HG02588 (cell line): Measurements from ENCODE around the gene PDGFA.
"Not testable (repeated sequence)": the region's sequence is repeated elsewhere in the genome, so short reads cannot be mapped to it uniquely, and the experiment has no call there.

Experiments used
- ATAC-seq: cut with Tn5 transposase; IDR thresholded peaks from one replicate; pipeline ENCODE4 v1.9.1; 2021; ENCODE audit warnings: mild to moderate bottlenecking, moderate library complexity; ENCODE audit not compliant: unreplicated experiment

Gene PDGFA

DNA sequence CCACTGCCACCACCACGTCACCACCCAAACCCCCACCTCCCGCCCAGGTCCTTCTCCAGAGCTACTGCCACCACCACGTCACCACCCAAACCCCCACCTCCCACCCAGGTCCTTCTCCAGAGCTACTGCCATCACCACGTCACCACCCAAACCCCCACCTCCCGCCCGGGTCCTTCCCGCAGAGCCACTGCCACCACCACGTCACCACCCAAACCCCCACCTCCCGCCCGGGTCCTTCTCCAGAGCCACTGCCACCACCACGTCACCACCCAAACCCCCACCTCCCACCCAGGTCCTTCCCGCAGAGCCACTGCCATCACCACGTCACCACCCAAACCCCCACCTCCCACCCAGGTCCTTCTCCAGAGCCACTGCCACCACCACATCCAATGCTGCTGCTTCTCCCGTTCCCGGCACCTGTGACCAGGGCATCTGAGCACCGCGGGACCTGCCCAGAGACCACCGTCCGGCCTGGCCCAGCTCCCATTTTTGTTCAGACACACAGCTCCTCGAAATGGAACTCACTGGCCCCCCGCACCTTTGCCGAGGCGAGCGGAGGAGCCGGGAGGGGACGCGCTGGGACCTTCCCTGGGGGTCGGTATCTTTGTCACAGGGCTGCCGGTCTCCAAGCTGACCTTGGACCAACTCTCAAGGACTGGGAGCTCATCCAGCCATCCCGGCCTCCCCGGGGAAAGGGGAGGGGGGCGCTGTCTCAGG is 32.7 kb upstream of the PDGFA start:
- ATAC-seq = not testable (repeated sequence)

GRCh38 chr7:551615-551970 is 31.9 kb upstream of the PDGFA start:
- not testable (repeated sequence) for ATAC-seq

DNA sequence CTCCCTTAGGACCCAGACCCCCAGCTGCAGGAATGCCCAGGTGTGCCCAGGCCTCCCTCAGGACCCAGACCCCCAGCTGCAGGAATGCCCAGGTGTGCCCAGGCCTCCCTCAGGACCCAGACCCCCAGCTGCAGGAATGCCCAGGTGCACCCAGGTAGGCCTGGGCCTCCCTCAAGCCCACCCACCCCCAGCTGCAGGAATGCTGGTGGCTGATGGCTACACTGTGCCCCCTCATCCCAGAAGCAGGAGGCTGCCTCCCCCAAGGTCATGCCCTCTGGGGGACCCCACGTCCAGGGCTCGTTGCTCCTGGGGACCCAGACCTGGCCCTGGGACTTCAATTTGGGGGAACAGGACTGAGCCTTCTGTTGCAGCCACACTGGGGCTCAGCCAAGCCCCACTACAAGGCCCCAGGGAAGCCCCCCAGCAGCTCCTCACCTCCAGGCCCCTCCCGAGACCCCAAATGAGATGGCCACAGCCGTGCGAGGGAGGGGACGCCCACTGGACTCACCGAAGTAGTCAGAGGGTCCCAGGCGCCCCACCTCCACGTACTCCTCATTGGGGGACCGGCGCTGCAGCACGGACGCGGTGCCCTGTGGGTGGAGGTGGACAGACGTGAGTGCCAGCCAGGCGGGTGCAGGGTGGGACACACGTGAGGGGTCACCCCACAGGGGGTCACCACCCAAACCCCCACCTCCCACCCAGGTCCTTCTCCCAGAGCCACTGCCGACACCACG is 31.4 kb upstream of the PDGFA start:
- no peak for ATAC-seq

GRCh38 chr7:549891-550625 is 30.4 kb upstream of the PDGFA start:
- ATAC-seq = no peak

GRCh38 chr7:549066-549890 is 29.6 kb upstream of the PDGFA start:
- no peak for ATAC-seq

DNA sequence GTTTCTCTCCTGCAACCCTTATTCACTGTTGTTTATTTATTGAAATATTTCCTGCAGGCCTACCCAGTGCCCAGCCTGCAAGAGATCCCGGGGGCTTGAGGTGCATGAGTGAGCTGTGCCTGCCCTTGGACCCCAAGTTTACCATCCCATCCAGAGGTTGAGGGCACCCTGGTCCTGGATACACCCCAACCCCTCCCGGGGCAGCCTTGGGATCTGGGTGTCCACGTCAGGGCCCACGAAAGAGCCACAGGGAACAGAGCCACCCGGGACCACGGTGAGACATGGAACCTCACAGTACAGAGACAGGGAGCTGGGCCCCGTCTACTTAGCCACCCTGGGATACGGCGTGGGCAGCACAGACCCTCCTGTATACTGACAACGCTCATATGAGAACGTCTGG is 28.8 kb upstream of the PDGFA start:
- ATAC-seq = no peak

GRCh38 chr7:545470-545869 is 25.8 kb upstream of the PDGFA start:
- ATAC-seq = no peak

- ATAC-seq = no peak
These were observed 24.9 kb upstream of the PDGFA start for GRCh38 chr7:544338-545221.

DNA sequence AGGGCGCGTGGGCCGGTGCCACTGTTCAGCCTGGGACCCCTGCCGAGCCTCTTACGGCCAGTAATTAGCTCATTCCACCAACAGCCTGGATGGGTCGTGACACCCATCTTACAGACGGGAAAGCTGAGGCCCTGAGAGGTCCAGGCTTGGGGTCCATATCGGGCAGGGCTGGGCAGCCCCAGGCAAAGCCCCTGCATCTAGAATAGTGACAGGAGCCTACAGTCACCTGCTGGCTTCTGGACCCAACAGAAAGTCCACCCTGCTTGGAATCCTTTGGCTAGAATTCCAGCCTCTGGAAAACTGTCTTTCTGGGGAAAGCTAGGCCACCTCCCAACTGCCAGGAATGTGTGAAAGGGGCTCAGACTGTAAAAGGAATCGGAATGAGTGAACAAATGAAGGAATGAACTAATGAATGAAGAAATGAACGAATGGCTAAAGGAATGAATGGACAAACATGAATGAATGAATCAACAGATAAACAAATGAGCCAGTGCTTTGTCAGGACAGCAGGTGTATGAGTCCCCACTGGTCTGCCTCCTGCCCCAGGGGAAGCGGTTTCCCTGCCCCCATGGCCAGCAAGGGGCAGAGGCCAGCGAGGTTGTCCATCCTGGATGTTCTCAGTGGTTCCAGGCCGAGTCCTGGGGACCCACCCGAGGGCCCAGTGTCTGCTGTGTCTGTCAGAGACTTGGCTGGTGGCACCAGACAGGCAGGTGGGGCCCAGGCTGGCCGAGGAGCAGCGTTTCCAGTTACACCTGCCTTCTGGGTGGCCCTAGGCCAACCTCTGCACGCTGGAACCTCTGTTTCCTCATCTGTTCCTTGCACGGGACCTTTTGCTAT is 24.1 kb upstream of the PDGFA start:
- ATAC-seq = no peak

GRCh38 chr7:542713-543500 is 23.3 kb upstream of the PDGFA start:
- ATAC-seq = no peak

GRCh38 chr7:542131-542712 is 22.6 kb upstream of the PDGFA start:
- ATAC-seq = no peak

- ATAC-seq = no peak
These were observed 22.0 kb upstream of the PDGFA start for GRCh38 chr7:541661-542060.

GRCh38 chr7:540997-541396 is 21.4 kb upstream of the PDGFA start:
- ATAC-seq = no peak

GRCh38 chr7:540579-540978 is 20.9 kb upstream of the PDGFA start:
- ATAC-seq = no peak

DNA sequence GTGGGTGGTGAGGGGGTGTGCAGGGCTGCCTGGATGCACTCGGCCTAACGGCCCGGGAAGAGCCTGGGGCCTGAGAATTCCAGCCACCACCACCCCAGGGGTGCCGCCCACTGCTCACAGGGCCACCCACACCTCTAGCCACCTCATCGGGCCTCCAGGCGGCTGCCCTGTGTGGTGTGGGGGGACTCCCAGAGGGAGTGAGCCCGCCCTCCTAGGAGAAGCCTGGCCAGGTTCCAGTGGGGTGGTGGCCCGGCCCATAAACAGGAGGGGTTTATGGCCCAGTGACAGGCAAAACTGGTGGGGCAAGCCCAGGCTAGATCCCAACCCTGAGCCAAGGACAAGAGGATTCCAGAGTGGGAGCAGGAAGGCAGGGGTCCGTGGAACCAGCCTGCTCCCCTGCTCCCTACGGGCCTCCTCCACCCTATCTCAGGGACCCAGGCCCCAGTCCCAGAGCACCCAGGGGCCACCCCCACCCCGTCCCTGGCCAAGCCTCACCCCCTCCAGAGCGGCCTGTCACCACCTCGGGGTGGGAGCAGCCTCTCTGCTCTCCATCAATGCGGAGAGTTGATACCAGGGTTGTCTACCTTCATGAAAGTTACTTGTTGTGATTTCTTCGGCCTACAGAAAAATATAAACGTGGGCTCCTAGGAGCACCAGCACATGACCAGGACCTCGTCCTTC is 20.2 kb upstream of the PDGFA start:
- ATAC-seq = no peak

- no peak for ATAC-seq
These were observed 19.4 kb upstream of the PDGFA start for GRCh38 chr7:538764-539685.
